Body of pancreas (tissue), 4 donors: Measurements from ENCODE around the gene NSD2. TPM values are rescaled to one million over a fixed set of nuclear protein-coding genes. Genes with fewer than 3 reads are reported as not detected.

Experiments
- ATAC-seq: fragments of 150-250 bp; one replicate; pipeline ENCODE4 v1.9.1; 2016
- DNase-seq, 4 donors: peaks; one replicate each; pipeline ENCODE4 v3.0.0-alpha.2; 2019
- H3K27ac ChIP-seq, 4 donors: fragments of 200-600 bp; sonication (generic); 1 replicate in 3 of 4; 2 replicates in 1 of 4; pipeline versions ENCODE4 v1.5.1 to v1.6.1; 2016 to 2019; ENCODE audit warnings: mild to moderate bottlenecking in 1 of 4, mixed read lengths in 1 of 4, moderate library complexity in 1 of 4
- H3K27me3 ChIP-seq, 2 donors: fragments of 200-600 bp; sonication (generic); one replicate each; pipeline ENCODE4 v1.6.0; 2016; ENCODE audit warnings: mild to moderate bottlenecking in 1 of 2
- H3K36me3 ChIP-seq, 2 donors: fragments of 200-600 bp; sonication (generic); replicated peaks in 1 of 2; 2 replicates each; pipeline ENCODE4 v1.5.1; 2016; ENCODE audit warnings: low read depth in 2 of 2; ENCODE audit not compliant: insufficient read depth in 1 of 2
- H3K4me1 ChIP-seq: fragments of 200-600 bp; sonication (generic); one replicate; pipeline ENCODE4 v1.6.0; 2016
- H3K4me3 ChIP-seq, 2 donors: fragments of 200-600 bp; sonication (generic); 1 replicate in 1 of 2; 2 replicates in 1 of 2; pipeline ENCODE4 v1.5.1; 2016 to 2019
- H3K9me3 ChIP-seq, 3 donors: fragments of 200-600 bp; sonication (generic); 1 replicate in 2 of 3; 2 replicates in 1 of 3; pipeline ENCODE4 v1.5.1; 2016
- POLR2A ChIP-seq, 3 donors: fragments of 450-650 bp; IDR thresholded peaks; one replicate each; pipeline ENCODE4 v1.6.1; 2016; ENCODE audit warnings: antibody characterized with exemption in 3 of 3, mild to moderate bottlenecking in 2 of 3
- WGBS, 2 donors: methylation state at CpG; one replicate each; pipeline ENCODE4 v1.1.5; 2017; 5-methylcytosine and 5-hydroxymethylcytosine counted together
- intact Hi-C: fragments of 100-400 bp; cut with DNase I; formaldehyde crosslinking; loops from one replicate; pipeline ENCODE4 v1.15.1; 2023
- total RNA-seq, 2 donors: library from RNA; depleted of rRNA; stranded (reverse); fragments of >200 nt; gene quantifications; one replicate each; pipeline ENCODE4 v1.1.0, GENCODE V29; 2016
- TF ChIP-seq, protein P1 (sequence below), 7 experiments: fragments of 450-650 bp in 4 of 7; fragments of 200-600 bp in 3 of 7; sonication (generic) in 3 of 7; IDR thresholded peaks; one replicate each; pipeline ENCODE4 v1.5.1; 2016 to 2019; ENCODE audit warnings: antibody characterized with exemption in 7 of 7

Gene NSD2
- total RNA-seq, 2 donors from 2014 or later: 38.1 to 40.2 TPM

DNA sequence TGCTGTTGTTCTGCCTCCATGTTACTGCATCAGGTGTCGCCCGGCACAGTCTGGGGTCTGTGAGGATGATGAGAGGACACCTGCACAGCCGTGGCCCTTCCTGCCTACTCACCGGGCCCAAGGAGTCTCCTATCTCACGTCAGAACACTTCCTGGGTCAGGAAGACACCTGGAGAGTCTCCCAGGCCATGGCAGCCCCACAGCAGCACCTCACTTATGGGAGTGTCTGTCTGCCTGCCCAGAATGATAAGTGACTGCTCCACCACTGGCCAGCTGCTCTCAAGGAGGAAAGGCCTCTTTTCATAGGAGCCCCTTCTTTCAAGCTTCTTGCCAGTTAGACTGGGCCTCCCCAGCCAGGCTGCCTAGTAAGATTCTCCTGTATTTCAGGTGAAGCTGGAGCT, 81.5 kb downstream of the NSD2 start:
- peak overlapping the region in 3 of 4 donors; percentile 41 to 46 (median 45) for H3K27ac ChIP-seq
- 69% methylated on average over 5 of the region's 5 CpGs; no CpG with 5 or more reads in 1 of the 2 donors for WGBS, 2 donors
- DNase-seq (peak in 3 of 4 donors; percentile 69 to 71 (median 70)), ATAC-seq (peak; percentile 68)
- H3K36me3 ChIP-seq: peaks cover 0 to 2% of the 10 kb centered on the region in 2 donors
- TF ChIP-seq, protein P1, sequence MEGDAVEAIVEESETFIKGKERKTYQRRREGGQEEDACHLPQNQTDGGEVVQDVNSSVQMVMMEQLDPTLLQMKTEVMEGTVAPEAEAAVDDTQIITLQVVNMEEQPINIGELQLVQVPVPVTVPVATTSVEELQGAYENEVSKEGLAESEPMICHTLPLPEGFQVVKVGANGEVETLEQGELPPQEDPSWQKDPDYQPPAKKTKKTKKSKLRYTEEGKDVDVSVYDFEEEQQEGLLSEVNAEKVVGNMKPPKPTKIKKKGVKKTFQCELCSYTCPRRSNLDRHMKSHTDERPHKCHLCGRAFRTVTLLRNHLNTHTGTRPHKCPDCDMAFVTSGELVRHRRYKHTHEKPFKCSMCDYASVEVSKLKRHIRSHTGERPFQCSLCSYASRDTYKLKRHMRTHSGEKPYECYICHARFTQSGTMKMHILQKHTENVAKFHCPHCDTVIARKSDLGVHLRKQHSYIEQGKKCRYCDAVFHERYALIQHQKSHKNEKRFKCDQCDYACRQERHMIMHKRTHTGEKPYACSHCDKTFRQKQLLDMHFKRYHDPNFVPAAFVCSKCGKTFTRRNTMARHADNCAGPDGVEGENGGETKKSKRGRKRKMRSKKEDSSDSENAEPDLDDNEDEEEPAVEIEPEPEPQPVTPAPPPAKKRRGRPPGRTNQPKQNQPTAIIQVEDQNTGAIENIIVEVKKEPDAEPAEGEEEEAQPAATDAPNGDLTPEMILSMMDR (IDR thresholded peaks at IDR 0.05): no peak
- no peak for TF ChIP-seq POLR2A (IDR thresholded peaks at IDR 0.05)
- peaks cover 12% of the 10 kb centered on the region for H3K4me1 ChIP-seq
- no peak overlapping the region for H3K4me3 ChIP-seq
- no peaks in the 10 kb centered on the region for H3K9me3 ChIP-seq
- intact Hi-C loops: no loop called here
- H3K27me3 ChIP-seq: no peaks in the 10 kb centered on the region

DNA sequence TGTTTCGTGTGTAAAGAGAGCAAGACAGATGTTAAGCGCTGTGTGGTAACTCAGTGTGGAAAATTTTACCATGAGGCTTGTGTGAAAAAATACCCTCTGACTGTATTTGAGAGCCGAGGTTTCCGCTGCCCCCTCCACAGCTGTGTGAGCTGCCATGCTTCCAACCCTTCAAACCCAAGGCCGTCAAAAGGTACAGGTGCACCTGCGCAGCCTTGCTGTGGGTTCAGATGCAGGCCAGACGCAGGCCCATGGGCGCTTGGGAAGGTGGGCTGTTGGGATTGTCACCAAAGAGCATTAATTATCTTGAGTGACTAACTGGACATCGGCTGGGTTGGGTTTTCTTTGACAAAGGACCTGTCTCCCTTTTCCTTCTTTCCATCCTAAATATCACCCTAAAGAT, 82.1 kb downstream of the NSD2 start:
- WGBS, 2 donors: 82 to 84% methylated on average over 9 of the region's 9 CpGs
- no peak for TF ChIP-seq POLR2A (IDR thresholded peaks at IDR 0.05)
- TF ChIP-seq, protein P1 (IDR thresholded peaks at IDR 0.05): no peak
- intact Hi-C loops: no loop called here
- Histone ChIP-seq H3K4me1 (peaks cover 12% of the 10 kb centered on the region), H3K4me3 (no peak overlapping the region), H3K27ac (peak overlapping the region in 2 of 4 donors; percentile 41 to 45), H3K36me3 (peaks cover 0 to 5% of the 10 kb centered on the region in 2 donors), H3K9me3 (no peaks in the 10 kb centered on the region), H3K27me3 (no peaks in the 10 kb centered on the region)
- DNase-seq (no peak), ATAC-seq (no peak)

DNA sequence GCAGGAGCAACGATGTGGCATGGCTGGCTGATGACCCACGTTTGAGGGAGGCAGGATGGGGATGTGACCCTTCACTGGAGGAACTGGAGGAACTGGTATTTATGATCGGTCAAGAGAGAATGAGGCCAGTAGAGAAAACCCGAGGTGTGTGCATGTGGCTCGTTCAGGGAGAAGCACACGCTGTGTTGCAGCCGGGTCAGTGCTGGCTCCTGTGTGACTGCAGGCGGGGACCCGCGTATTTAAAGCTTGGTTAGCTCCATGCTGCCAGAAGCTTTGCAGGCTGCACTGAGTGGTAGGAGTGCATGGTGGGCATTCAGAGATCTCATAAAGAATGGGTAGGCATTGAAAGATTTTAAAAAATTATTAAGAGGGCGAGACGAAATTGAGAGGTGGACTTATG, 85.4 kb downstream of the NSD2 start:
- 89 to 93% methylated on average over 12 of the region's 12 CpGs for WGBS, 2 donors
- intact Hi-C loops: no loop called here
- Histone ChIP-seq H3K27ac (no peak overlapping the region), H3K36me3 (peaks cover 0 to 8% of the 10 kb centered on the region in 2 donors), H3K27me3 (no peaks in the 10 kb centered on the region), H3K4me3 (no peak overlapping the region), H3K9me3 (no peaks in the 10 kb centered on the region), H3K4me1 (peaks cover 23% of the 10 kb centered on the region)
- TF ChIP-seq POLR2A (IDR thresholded peaks at IDR 0.05): no peak
- TF ChIP-seq, protein P1 (IDR thresholded peaks at IDR 0.05): no peak
- DNase-seq (no peak), ATAC-seq (no peak)

DNA sequence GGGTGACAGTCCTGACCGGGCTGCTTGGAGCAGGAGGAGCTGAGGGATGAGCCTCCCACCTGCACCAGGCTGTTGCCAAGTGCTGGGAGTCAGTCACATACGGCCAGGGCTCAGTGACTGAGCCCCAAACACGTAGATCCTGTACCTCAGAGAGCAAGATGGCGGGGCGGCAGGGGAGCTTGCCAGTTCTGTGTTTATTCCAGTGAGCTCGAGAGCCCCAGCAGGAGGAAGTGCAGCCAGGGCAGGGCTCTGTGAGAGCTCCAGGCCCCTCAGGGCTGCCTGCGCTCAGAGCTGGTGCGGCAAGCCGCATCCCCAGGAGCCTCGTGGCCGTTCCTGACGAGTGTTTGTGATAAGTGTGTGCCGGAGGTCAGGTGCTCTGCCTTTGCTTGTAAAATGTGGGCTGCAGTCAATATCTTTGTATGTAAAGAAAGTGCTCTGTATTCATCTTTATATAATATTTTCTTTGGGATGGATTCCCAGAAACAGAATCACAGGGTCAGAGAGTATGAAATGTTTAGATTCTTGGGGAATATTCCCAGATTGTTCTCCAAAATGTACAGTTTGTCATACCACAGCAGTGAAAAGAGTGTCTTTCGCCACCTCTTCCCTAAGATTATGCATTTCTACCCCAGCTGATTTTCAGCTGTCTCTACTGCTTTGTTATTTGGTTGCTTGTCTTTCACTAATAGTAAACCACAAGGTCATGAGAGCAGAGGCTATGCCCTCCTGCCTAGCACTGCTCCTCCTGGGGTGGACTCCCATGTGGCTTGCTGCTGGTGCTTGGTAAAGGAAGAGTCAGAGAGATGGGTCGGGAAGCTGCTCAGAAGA, 87.3 kb downstream of the NSD2 start:
- no peak for TF ChIP-seq POLR2A (IDR thresholded peaks at IDR 0.05)
- TF ChIP-seq, protein P1 (IDR thresholded peaks at IDR 0.05): no peak
- no peak for DNase-seq
- ATAC-seq: no peak
- intact Hi-C loops: no loop called here
- H3K27ac ChIP-seq: no peak overlapping the region
- no peaks in the 10 kb centered on the region for H3K27me3 ChIP-seq
- peaks cover 0 to 9% of the 10 kb centered on the region in 2 donors for H3K36me3 ChIP-seq
- no peaks in the 10 kb centered on the region for H3K9me3 ChIP-seq
- peaks cover 13% of the 10 kb centered on the region for H3K4me1 ChIP-seq
- WGBS, 2 donors: 93 to 97% methylated on average over 14 to 15 of the region's 15 CpGs
- no peak overlapping the region for H3K4me3 ChIP-seq

DNA sequence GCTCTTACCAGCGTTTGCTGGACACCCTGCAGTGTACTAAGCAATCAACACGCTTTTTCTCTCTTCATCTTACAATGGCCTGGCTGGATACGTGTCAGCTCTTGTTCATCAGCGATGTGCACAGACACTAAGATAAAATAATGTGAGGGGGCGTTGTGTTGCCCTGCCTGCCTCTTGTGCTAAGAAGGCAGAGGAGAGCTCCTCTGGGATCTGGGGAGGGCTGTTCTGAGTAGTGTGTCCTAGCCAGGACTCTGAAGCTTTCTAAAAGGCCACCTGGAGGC, 87.9 kb downstream of the NSD2 start:
- Histone ChIP-seq H3K4me3 (no peak overlapping the region), H3K4me1 (peaks cover 12% of the 10 kb centered on the region), H3K36me3 (peaks cover 0 to 9% of the 10 kb centered on the region in 2 donors), H3K9me3 (no peaks in the 10 kb centered on the region), H3K27me3 (no peaks in the 10 kb centered on the region), H3K27ac (no peak overlapping the region)
- intact Hi-C loops: no loop called here
- 85 to 95% methylated on average over 5 of the region's 5 CpGs for WGBS, 2 donors
- ATAC-seq: no peak
- TF ChIP-seq, protein P1 (IDR thresholded peaks at IDR 0.05): no peak
- TF ChIP-seq POLR2A (IDR thresholded peaks at IDR 0.05): no peak
- DNase-seq: no peak
